Right ventricle myocardium inferior (tissue), 1 donor: Measurements from ENCODE around the gene HNRNPDL. TPM values are rescaled to one million over a fixed set of nuclear protein-coding genes. Genes with fewer than 3 reads are reported as not detected.
A peak's percentile ranks its signal among the peaks of the same experiment; 100 is the strongest.
"Not testable (repeated sequence)": the region's sequence is repeated elsewhere in the genome, so short reads cannot be mapped to it uniquely, and the experiment has no call there.

Experiments used
- ATAC-seq: fragments of 200-7000 bp; cut with Tn5 transposase; one replicate; pipeline ENCODE4 v1.9.1; 2020; ENCODE audit warnings: mild to moderate bottlenecking, moderate library complexity
- DNase-seq: peaks from one replicate; pipeline ENCODE4 v3.0.0; 2021; ENCODE audit errors: missing footprints
- intact Hi-C: fragments of 100-400 bp; cut with DNase I; formaldehyde crosslinking; loops from one replicate; pipeline ENCODE4 v1.11.0; 2022
- total RNA-seq: library from RNA; stranded (reverse); fragmentation: NEBNext Ultra II Directional; extraction: Animal tissue kit (Norgen Biotek cat#: 25700); gene quantifications from one replicate; pipeline ENCODE4 v1.2.1, GENCODE V29; 2021
- donor health status: DM: no; HTN: yes; CAD: no; lungs with severe emphysema.

HNRNPDL gene
- total RNA-seq, 1 donor from 2014 or later: 103 TPM

DNA sequence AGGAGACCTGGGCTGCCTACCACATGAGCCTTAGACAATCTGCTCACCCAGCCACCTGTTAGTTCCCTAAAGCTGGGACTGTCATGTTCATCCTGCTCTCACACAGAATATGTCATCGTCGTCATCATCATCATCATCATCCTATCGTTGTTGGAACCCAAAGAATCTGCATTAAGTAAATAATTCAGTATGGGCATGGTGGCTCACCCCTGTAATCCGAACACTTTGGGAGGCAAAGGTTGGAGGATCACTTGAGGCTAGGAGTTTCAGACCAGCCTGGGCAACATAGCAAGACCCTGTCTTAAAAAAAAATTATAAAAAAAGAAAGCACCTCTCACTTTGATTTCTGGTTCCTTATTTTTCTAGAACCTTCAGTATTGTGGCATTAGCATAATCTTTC is 6.5 kb upstream of the HNRNPDL start:
- DNase-seq (no peak), ATAC-seq (no peak)

GRCh38 chr4:82436130-82436529 is 5.9 kb upstream of the HNRNPDL start:
- intact Hi-C loops: no loop called here
- DNase-seq (no peak), ATAC-seq (no peak)

More for the DNA sequence above, 6.5 kb upstream of the HNRNPDL start:
- intact Hi-C loops: no loop called here

DNA sequence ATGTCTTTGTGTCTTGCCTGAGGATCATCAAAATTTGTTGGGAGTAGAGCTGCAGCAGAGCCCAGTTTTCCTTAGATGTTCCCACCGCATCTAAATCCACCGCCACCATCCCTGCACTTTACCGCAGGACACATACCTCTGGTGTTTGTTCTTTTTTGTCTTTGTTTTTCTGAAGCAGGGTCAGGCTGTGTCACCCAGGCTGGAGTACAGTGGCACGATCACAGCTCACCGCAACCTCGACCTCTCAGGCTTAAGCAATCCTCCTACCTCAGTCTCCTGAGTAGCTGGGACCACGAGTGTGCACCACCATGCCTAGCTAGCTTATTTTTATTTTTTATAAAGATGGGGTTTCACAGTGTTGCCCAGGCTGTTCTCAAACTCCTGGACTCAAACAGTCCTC is 4.7 kb upstream of the HNRNPDL start:
- intact Hi-C loops: no loop called here
- no peak for DNase-seq
- no peak for ATAC-seq

- ATAC-seq (no peak), DNase-seq (no peak)
- intact Hi-C loops: no loop called here
Observed at GRCh38 chr4:82433791-82434190, 3.5 kb upstream of the HNRNPDL start.

- intact Hi-C loops: no loop called here
- ATAC-seq (no peak), DNase-seq (no peak)
Observed at GRCh38 chr4:82432596-82432995, 2.3 kb upstream of the HNRNPDL start.

DNA sequence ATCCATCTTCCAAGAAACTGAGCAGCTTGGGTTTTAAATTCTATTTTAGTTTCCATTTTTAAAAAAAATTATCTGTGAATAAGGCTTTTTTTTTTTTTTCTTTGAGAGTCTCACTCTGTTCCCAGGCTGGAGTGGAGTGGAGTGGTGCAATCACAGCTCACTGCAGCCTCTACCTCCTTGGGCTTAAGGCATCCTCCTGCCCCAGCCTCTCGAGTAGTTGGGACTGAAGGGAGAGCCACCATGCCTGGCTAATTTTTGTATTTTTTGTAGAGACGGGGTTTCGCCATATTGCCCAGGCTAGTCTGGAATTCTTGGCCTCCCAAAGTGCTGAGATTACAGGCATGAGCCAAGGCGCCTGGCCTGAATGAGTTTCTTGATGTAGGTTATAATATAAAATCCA is 1.6 kb upstream of the HNRNPDL start:
- intact Hi-C loops: loop anchor here (2.0 kb wide), 1 partner anchor 147 kb away; no protein-coding TSS in a partner anchor
- no peak for DNase-seq

GRCh38 chr4:82430964-82431745 is 893 bp upstream of the HNRNPDL start:
- ATAC-seq (no peak), DNase-seq (no peak)
- intact Hi-C loops: loop anchor here (1.0 to 2.0 kb wide), 2 partner anchors 146 to 469 kb away; partner anchors contain the start of gene THAP9

More for the DNA sequence above, 1.6 kb upstream of the HNRNPDL start:
- no peak for ATAC-seq

- no peak for DNase-seq
- intact Hi-C loops: loop anchor here (1.0 to 5.0 kb wide), 4 partner anchors 55 to 583 kb away; partner anchors contain the start of genes LIN54 and THAP9
- no peak for ATAC-seq
Observed at GRCh38 chr4:82429728-82430192, 502 bp downstream of the HNRNPDL start.

DNA sequence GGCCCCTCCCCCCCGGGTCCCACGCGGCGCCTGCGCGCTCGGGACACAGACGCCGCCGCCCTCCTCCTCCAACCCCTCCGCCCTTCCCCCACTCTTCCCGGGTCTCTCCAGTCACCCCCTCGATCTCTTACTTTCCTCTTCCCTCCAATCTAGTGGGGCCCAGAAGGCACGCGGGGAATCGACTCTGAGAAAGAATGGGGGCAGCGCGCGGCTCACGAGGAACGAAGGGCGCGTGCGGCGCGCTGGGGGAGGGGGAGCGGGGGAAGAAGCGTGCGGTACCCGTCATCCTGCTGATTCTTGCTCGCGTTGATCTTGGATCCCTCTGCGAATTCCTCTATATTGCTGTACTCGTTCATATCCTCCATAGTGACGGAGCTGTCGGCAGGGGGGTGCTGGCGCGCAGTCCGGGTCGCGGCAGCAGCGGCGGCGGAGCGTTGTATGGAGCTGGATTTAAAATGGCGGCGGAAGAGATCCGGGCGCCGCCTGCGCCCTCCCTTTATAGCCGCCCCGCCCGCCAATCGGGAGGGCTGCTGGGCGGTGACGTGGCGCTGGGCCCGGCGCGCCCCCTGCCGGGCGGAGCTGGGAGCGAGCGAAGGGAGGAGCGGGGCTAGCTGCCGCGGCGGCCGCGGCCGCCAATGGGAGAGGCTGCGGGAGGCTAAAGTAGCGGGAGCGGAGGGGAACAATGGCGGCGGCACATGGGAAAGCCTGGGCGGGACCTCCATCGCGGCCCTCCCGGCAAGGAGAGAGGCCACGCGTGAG is 1.1 kb downstream of the HNRNPDL start:
- intact Hi-C loops: loop anchor here (1.0 to 5.0 kb wide), 2 partner anchors 55 to 583 kb away; partner anchors contain the start of gene LIN54
- ATAC-seq (peak; percentile 90), DNase-seq (peak; percentile 95)

GRCh38 chr4:82428526-82428968 is 1.7 kb downstream of the HNRNPDL start:
- ATAC-seq (no peak), DNase-seq (no peak)
- intact Hi-C loops: loop anchor here (5.0 kb wide), 1 partner anchor 584 kb away; the partner anchor contains the start of gene LIN54

DNA sequence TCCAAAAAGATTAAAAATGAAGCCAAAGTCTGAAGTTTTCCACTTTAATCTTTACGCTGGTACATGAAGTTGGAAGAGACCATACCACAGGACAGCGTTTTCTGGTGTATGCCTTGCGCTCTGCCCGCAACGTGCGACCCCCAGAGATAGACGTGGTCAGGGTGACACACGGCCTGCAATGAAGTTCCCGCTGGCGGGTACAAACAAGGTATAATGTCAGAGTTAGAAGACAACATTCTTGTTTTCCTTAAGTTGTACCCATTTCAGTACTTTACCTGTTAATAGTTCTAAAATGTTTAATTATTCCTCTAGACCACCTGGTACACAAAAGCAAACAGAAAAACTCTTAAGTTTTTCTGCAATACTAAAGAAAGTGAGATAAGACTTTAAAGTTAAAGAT is 4.8 kb downstream of the HNRNPDL start:
- intact Hi-C loops: loop anchor here (5.0 kb wide), 1 partner anchor 587 kb away; the partner anchor contains the start of gene LIN54
- no peak for ATAC-seq

GRCh38 chr4:82423245-82424054 is 6.8 kb downstream of the HNRNPDL start:
- intact Hi-C loops: no loop called here

More for the DNA sequence above, 4.8 kb downstream of the HNRNPDL start:
- no peak for DNase-seq

GRCh38 chr4:82422616-82423015 is 7.6 kb downstream of the HNRNPDL start:
- intact Hi-C loops: no loop called here
- no peak for ATAC-seq

More at GRCh38 chr4:82423245-82424054, 6.8 kb downstream of the HNRNPDL start:
- no peak for ATAC-seq
- DNase-seq: no peak

GRCh38 chr4:82421796-82422560 is 8.3 kb downstream of the HNRNPDL start:
- intact Hi-C loops: no loop called here
- no peak for DNase-seq

More at GRCh38 chr4:82422616-82423015, 7.6 kb downstream of the HNRNPDL start:
- DNase-seq: no peak

DNA sequence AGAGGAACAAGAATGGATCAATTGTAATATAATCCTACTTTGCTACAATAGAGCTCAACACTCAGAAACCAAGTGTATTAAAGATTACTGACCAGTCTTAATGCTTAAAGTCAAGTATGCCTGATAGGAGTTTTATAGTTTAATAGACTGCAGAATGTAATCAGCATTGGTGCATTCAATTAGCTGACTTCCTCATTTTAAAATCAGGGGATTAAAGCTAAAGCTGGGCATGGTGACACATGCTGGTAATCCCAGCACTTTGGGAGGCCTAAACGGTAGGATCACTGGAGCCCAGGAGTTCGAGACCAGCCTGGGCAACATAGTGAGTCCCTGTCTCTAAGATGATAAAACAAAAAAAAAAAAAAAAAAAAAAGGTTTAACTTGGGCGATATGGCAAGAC is 10.8 kb downstream of the HNRNPDL start:
- intact Hi-C loops: no loop called here
- DNase-seq: no peak
- ATAC-seq: no peak

More at GRCh38 chr4:82421796-82422560, 8.3 kb downstream of the HNRNPDL start:
- ATAC-seq: peak; percentile 23

- no peak for ATAC-seq
- no peak for DNase-seq
- intact Hi-C loops: no loop called here
Observed at GRCh38 chr4:82415922-82416365, 14.3 kb downstream of the HNRNPDL start.

GRCh38 chr4:82415061-82415460 is 15.2 kb downstream of the HNRNPDL start:
- intact Hi-C loops, DNase-seq, ATAC-seq: not testable (repeated sequence)

- no peak for DNase-seq
- ATAC-seq: no peak
- intact Hi-C loops: no loop called here
Observed at GRCh38 chr4:82403725-82404124, 26.5 kb downstream of the HNRNPDL start.
